ENCODE results near the gene TMEM141.
"Not testable (repeated sequence)": the region's sequence is repeated elsewhere in the genome, so short reads cannot be mapped to it uniquely, and the experiment has no call there.

TMEM141 gene

GRCh38 chr9:136833381-136834048 lies 42.4 kb downstream of the TMEM141 start:
- DNase-seq (ENCODE audit: low spot score): not testable (repeated sequence)

GRCh38 chr9:136835162-136835931 lies 44.2 kb downstream of the TMEM141 start:
- no peak for DNase-seq (ENCODE audit: low spot score)

DNA sequence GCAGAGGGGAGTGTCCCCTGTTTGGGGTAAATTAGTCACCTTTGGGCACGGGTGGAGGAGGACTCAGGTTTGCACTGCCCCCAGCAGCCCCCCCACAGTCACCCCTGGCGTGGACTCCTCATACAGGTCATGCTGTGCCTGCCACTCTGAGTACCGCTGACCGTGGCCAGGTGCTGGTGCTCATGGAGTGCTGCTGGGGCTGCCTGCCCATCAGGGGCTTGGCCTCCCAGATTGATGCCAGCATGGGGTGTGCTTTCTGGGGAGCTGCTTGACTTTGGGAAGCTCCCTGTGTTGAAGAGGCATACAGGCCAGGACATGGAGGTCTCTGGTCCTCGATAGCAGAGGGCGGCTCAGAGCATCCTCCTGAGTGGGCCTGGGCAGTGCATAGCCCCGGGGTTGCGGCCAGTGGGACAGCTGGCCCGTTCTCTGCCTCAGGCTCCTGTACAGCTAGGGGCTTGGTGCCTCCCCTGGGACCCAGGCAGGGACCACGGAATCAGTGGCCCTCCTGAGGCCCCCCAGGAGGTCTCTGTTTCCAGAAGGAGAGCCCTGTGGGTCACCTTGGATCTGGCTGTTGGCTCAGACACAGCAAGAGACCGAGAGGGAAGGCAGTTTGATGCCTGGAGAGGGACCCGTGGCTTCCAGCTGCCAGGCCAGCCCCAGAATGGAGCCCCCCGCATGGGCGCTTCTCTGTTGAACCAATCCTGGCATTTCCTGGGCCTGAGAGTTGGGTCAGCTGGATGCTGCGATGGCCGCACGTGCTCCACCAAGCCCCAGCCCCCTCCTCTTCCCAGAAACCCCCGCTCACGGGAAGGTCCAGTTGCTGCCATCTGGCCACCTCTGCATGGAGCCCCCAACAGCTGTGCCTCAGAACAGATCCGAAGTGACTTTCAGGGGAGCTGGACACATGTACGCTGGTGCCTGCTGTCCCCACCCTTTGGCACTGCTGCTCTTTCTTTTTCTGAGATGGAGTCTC lies 45.1 kb downstream of the TMEM141 start:
- DNase-seq (ENCODE audit: low spot score): no peak

- no peak for DNase-seq (ENCODE audit: low spot score)
Measured at GRCh38 chr9:136837146-136837855, 46.2 kb downstream of the TMEM141 start.

- DNase-seq (ENCODE audit: low spot score): not testable (repeated sequence)
Measured at GRCh38 chr9:136837856-136838277, 46.7 kb downstream of the TMEM141 start.

DNA sequence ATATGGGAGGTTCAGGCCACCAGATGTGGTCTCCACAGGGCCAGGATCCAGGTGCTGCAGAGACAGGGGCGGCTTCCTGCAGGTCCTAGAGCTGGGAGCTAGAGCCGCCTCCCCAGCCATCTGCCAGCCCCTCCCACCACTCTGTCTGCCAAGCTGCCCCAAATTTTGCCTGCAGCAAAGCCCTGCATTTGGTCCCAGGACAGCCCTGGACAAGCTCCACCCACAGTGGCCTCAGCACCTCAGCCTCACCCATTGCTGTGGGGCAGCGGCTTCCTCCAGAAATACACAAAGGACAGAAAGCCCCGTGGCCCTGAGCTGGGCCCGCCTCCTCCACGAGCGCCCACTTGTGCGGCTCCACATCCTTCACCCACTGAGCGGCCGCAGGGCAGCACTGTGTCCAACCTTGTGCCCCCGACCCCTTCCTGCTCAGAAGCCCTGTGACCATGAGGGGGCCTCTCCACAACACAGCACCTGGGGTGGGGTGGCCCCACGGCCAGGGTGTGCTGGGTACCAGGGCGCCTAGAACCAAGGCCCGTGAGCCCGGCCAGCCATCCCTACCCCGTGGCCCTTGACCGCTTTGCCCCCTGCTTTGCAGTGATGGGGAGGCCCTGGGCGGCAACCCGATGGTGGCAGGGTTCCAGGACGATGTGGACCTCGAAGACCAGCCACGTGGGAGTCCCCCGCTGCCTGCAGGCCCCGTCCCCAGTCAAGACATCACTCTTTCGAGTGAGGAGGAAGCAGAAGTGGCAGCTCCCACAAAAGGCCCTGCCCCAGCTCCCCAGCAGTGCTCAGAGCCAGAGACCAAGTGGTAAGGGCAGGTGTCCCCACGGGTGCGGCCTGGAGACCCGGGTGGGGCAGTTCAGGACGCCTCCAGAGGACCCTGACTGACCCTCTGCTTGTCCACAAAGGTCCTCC lies 47.4 kb downstream of the TMEM141 start:
- no peak for DNase-seq (ENCODE audit: low spot score)

GRCh38 chr9:136839229-136840139 lies 48.3 kb downstream of the TMEM141 start:
- no peak for DNase-seq (ENCODE audit: low spot score)

DNA sequence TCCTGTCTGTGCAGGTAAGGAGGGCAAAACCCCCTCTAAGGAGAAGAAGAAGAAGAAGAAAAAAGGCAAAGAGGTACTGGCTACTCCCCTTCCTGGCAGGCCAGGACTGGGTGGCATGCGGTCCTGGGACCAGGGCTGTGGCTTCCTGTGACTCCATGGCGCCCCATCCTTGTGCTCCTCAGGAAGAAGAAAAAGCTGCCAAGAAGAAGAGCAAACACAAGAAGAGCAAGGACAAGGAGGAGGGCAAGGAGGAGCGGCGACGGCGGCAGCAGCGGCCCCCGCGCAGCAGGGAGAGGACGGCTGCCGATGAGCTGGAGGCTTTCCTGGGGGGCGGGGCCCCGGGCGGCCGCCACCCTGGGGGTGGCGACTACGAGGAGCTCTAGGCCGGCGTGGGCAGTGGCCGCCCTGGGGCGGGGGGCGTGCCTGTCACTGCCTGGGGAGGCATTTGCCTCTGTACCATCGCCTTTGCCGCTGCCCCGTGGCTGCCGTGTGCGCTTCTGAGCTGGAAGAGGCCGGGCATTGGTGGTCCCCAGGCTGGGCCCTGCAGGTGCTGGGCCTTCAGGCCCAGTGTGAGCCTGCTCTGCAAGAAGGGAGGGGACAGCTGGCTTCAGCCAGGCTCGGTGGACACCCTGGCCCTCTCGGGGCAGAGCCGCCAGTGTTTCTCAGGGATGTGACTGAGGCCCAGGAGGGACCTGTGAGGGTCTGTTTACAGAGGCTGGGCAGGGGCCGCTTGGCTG lies 49.2 kb downstream of the TMEM141 start:
- DNase-seq (ENCODE audit: low spot score): no peak

DNA sequence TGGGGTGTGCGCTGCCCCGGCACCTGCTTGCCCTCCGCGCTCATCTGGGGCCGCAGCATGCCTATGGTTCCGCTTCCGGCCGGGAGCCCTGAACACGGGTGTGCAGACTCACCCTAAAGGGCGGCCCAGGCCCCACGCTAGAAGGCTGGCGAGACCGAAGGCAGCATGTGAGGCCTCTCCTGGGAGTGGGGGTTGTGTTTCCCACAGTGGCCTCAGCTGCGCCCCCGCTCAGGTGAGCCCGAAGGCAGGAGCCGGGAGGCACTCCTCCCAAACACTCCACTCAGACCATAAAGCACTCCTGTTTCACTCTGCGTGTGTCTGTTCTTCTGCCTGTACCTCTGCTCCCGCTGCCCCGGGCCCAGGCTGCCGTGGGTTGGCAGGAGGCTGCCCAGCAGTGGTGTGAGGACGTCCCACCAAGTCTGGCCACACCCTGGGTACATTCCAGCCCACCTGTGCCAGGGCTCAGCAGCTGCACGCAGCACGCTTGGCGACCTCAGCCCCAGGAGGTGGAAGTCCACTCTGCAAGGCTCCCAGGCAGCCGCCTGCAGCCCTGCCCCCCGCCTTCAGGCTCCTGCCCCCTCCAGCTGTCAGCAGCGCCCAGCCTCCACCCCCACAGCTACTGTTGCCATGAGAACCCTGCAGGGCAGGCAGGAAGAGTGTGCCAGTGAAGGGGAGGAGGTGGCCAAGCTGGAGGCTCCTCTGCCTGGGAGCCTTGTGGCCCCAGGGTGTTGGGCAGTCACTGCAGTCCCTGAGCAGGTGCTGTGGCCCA lies 49.9 kb downstream of the TMEM141 start:
- DNase-seq (ENCODE audit: low spot score): peak; percentile 91

- not testable (repeated sequence) for DNase-seq (ENCODE audit: low spot score)
Measured at GRCh38 chr9:136841646-136842379, 50.7 kb downstream of the TMEM141 start.

GRCh38 chr9:136842380-136842948 lies 51.3 kb downstream of the TMEM141 start, which contains the start of gene AJM1:
Gene AJM1, plus strand, starts transcription at chr9:136842478. Its CDS starts 1,937 bp downstream, at chr9:136844415.
- DNase-seq (ENCODE audit: low spot score): peak; percentile 90
